H1 (cell line): ENCODE measurements around the gene TSPOAP1. TPM values are rescaled to one million over a fixed set of nuclear protein-coding genes. Genes with fewer than 3 reads are reported as not detected.

Experiments used
- CTCF ChIP-seq, 3 experiments: IDR thresholded peaks; 1 replicate in 2 of 3; 2 replicates in 1 of 3; pipeline versions ENCODE4 v1.5.1 to v1.6.1; 2011; ENCODE audit warnings: low read length in 3 of 3, mild to moderate bottlenecking in 3 of 3, inconsistent platforms in 2 of 3, low read depth in 1 of 3, moderate library complexity in 1 of 3; ENCODE audit not compliant: insufficient read depth in 1 of 3; ENCODE audit errors: control extremely low read depth in 1 of 3
- GABPA ChIP-seq: IDR thresholded peaks from 2 replicates; pipeline ENCODE4 v1.6.1; 2011; ENCODE audit warnings: mild to moderate bottlenecking, low read length, moderate library complexity, borderline replicate concordance; ENCODE audit not compliant: insufficient read depth
- RBBP5 ChIP-seq: IDR thresholded peaks from 2 replicates; pipeline ENCODE4 v1.7.1; 2012; ENCODE audit warnings: low read depth, mild to moderate bottlenecking, inconsistent platforms, low read length, moderate library complexity, borderline replicate concordance
- SUZ12 ChIP-seq: fragments of 200-600 bp; sonication (generic); IDR thresholded peaks from 2 replicates; pipeline ENCODE4 v1.6.1; 2012; ENCODE audit warnings: mild to moderate bottlenecking, inconsistent platforms, low read length, moderate library complexity, mixed read lengths
- polyA plus RNA-seq, 7 experiments: library from polyadenylated mRNA; depleted of rRNA in 3 of 7; stranded (reverse) in 5 of 7; unstranded in 2 of 7; fragments of >200 nt in 5 of 7; fragments of 200-250 nt in 2 of 7; gene quantifications; 1 replicate in 5 of 7; 2 replicates in 1 of 7; 4 replicates in 1 of 7; pipeline versions ENCODE4 v1.2.1 to v1.2.3, GENCODE V29; 2011 to 2013; ENCODE audit warnings: missing spikeins in 2 of 7, mixed read lengths in 2 of 7
- total RNA-seq: library from RNA; stranded (reverse); fragmentation: NEBNext Ultra II Directional; extraction: Animal tissue kit (Norgen Biotek cat#: 25700); gene quantifications from 2 replicates; pipeline ENCODE4 v1.2.1, GENCODE V29; 2021

Gene TSPOAP1
- total and polyA plus RNA-seq, 2 of the 8 experiments (the other 6 are each of a cell fraction or from before 2014, with no cell fraction given), result 7.6 to 9.2 TPM

- TF ChIP-seq CTCF (IDR thresholded peaks at IDR 0.05; ENCODE audit: control extremely low read depth in 1 of 3, insufficient read depth in 1 of 3, low read depth in 1 of 3, low read length in 3 of 3), result no peak
- TF ChIP-seq GABPA, result no peak
- TF ChIP-seq RBBP5, result no peak
- TF ChIP-seq SUZ12, result no peak
Observed at GRCh38 chr17:58315750-58316149, 12.8 kb downstream of the TSPOAP1 start (continued).
